Stimulated activated CD8-positive, alpha-beta memory T cell treated with anti-CD3 and anti-CD28 coated beads, Interleukin-12 subunit alpha, Interleukin-12 subunit beta, amount 100 ng/mL, for 24 hours (primary cell): Measurements from ENCODE around the gene SNAI1.

ENCODE experiments used
- DNase-seq: peaks from one replicate; pipeline ENCODE4 v3.0.0-alpha.2; 2020; ENCODE audit errors: extremely low read depth

SNAI1 gene

GRCh38 chr20:50037575-50037974 is 54.8 kb downstream of the SNAI1 start:
- no peak for DNase-seq

GRCh38 chr20:50038169-50038568 is 55.4 kb downstream of the SNAI1 start:
- DNase-seq, result no peak
